HepG2 (cell line): ENCODE measurements around the gene RNU6-8. TPM values are rescaled to one million over a fixed set of nuclear protein-coding genes. Genes with fewer than 3 reads are reported as not detected.

Source experiments
- ARNT2 ChIP-seq: sonication (generic); formaldehyde crosslinking; IDR thresholded peaks from 2 replicates; pipeline ENCODE4 v1.8.0; 2022; ENCODE audit warnings: mild to moderate bottlenecking, low read depth, missing genetic modification reagents, moderate library complexity
- FOSL2 ChIP-seq: sonication (generic); formaldehyde crosslinking; IDR thresholded peaks from 2 replicates; pipeline ENCODE4 v1.4.0; 2020; ENCODE audit warnings: missing genetic modification reagents
- FOXK1 ChIP-seq: sonication (generic); formaldehyde crosslinking; IDR thresholded peaks from 2 replicates; pipeline ENCODE4 v1.4.0; 2020; ENCODE audit warnings: low read depth, missing genetic modification reagents, borderline replicate concordance
- GLMP ChIP-seq: sonication (generic); formaldehyde crosslinking; IDR thresholded peaks from 2 replicates; pipeline ENCODE4 v1.9.0; 2021; ENCODE audit warnings: missing genetic modification reagents, mild to moderate bottlenecking, borderline replicate concordance
- HDAC1 ChIP-seq: sonication (generic); formaldehyde crosslinking; IDR thresholded peaks from 2 replicates; pipeline ENCODE4 v1.5.1; 2020; ENCODE audit warnings: mild to moderate bottlenecking, missing genetic modification reagents
- HOXA5 ChIP-seq: sonication (generic); formaldehyde crosslinking; IDR thresholded peaks from 2 replicates; pipeline ENCODE4 v1.4.0; 2020; ENCODE audit warnings: missing genetic modification reagents
- IKZF5 ChIP-seq: IDR thresholded peaks from 2 replicates; pipeline ENCODE4 v1.6.1; 2018; ENCODE audit warnings: missing genetic modification reagents, mild to moderate bottlenecking, missing compliant biosample characterization
- LCORL ChIP-seq, 2 experiments: fragments of 450-650 bp in 1 of 2; sonication (generic) in 1 of 2; formaldehyde crosslinking in 1 of 2; IDR thresholded peaks; 2 replicates each; pipeline versions ENCODE4 v1.5.0 to v1.6.1; 2017 to 2020; ENCODE audit warnings: antibody characterized with exemption in 1 of 2, missing genetic modification reagents in 1 of 2
- NONO ChIP-seq, 2 experiments: fragments of 450-650 bp in 1 of 2; sonication (generic) in 1 of 2; formaldehyde crosslinking in 1 of 2; IDR thresholded peaks in 1 of 2; conservative IDR thresholded peaks in 1 of 2; 2 replicates each; pipeline versions ENCODE4 v1.6.1 to v1.8.0; 2017 to 2022; ENCODE audit warnings: mild to moderate bottlenecking in 1 of 2, missing genetic modification reagents in 1 of 2, moderate library complexity in 1 of 2
- NRL ChIP-seq: sonication (generic); formaldehyde crosslinking; IDR thresholded peaks from 2 replicates; pipeline ENCODE4 v1.5.0; 2020; ENCODE audit warnings: missing genetic modification reagents, mild to moderate bottlenecking, moderate library complexity, borderline replicate concordance
- RAD21 ChIP-seq: fragments of 450-650 bp; formaldehyde crosslinking; IDR thresholded peaks from 2 replicates; pipeline ENCODE4 v1.5.0; 2020; ENCODE audit warnings: mild to moderate bottlenecking
- RARA ChIP-seq: IDR thresholded peaks from 2 replicates; pipeline ENCODE4 v1.6.1; 2016; ENCODE audit warnings: missing genetic modification reagents, missing compliant biosample characterization
- SIX1 ChIP-seq: sonication (generic); formaldehyde crosslinking; IDR thresholded peaks from 2 replicates; pipeline ENCODE4 v1.4.0; 2020; ENCODE audit warnings: missing genetic modification reagents, borderline replicate concordance
- SMAD3 ChIP-seq: sonication (generic); formaldehyde crosslinking; IDR thresholded peaks from 2 replicates; pipeline ENCODE4 v1.4.0; 2020; ENCODE audit warnings: missing genetic modification reagents
- SMYD3 ChIP-seq: sonication (generic); formaldehyde crosslinking; IDR thresholded peaks from 2 replicates; pipeline ENCODE4 v1.8.1; 2023; ENCODE audit warnings: mild to moderate bottlenecking, missing genetic modification reagents
- TFE3 ChIP-seq: IDR thresholded peaks from 2 replicates; pipeline ENCODE4 v1.6.1; 2016
- ZKSCAN1 ChIP-seq: fragments of 150-350 bp; IDR thresholded peaks from 2 replicates; pipeline ENCODE4 v1.6.1; 2014; ENCODE audit warnings: low read length
- ZNF160 ChIP-seq: sonication (generic); formaldehyde crosslinking; IDR thresholded peaks from 2 replicates; pipeline ENCODE4 v1.8.0; 2022; ENCODE audit warnings: mild to moderate bottlenecking, inconsistent platforms, missing genetic modification reagents
- ZNF280D ChIP-seq: sonication (generic); formaldehyde crosslinking; IDR thresholded peaks from 2 replicates; pipeline ENCODE4 v1.5.1; 2020; ENCODE audit warnings: mild to moderate bottlenecking, missing genetic modification reagents
- ZNF589 ChIP-seq: sonication (generic); formaldehyde crosslinking; conservative IDR thresholded peaks from 2 replicates; pipeline ENCODE4 v1.8.0; 2022; ENCODE audit warnings: mild to moderate bottlenecking, moderate library complexity, missing genetic modification reagents
- ZNF772 ChIP-seq: sonication (generic); formaldehyde crosslinking; IDR thresholded peaks from 2 replicates; pipeline ENCODE4 v1.5.0; 2020; ENCODE audit warnings: mild to moderate bottlenecking, missing genetic modification reagents
- ZNF83 ChIP-seq: sonication (generic); formaldehyde crosslinking; IDR thresholded peaks from 2 replicates; pipeline ENCODE4 v1.4.0; 2020; ENCODE audit warnings: missing genetic modification reagents, mild to moderate bottlenecking, borderline replicate concordance
- ZNF850 ChIP-seq: sonication (generic); formaldehyde crosslinking; conservative IDR thresholded peaks from 2 replicates; pipeline ENCODE4 v1.9.0; 2021; ENCODE audit warnings: mild to moderate bottlenecking, missing genetic modification reagents
- polyA plus RNA-seq, 8 experiments: library from polyadenylated mRNA; depleted of rRNA in 3 of 8; stranded (reverse) in 7 of 8; unstranded in 1 of 8; fragments of >200 nt; fragmentation: Illumina TruSeq in 4 of 8; extraction: Trizol in 4 of 8; gene quantifications; 2 replicates each; pipeline versions ENCODE4 v1.2.1 to v1.2.3, GENCODE V29; 2011 to 2016; ENCODE audit warnings: low read depth in 4 of 8, missing spikeins in 1 of 8, mixed read lengths in 1 of 8; ENCODE audit not compliant: insufficient read depth in 1 of 8
- total RNA-seq, 5 experiments: library from RNA; depleted of rRNA; stranded (reverse); fragments of >200 nt; fragmentation: Illumina TruSeq; extraction: Trizol; gene quantifications; 2 replicates each; pipeline ENCODE4 v1.2.3, GENCODE V29; 2016; ENCODE audit warnings: low read depth in 1 of 5

Gene RNU6-8
- total and polyA plus RNA-seq, 2 of the 13 experiments (the other 11 are each of a cell fraction or from before 2014, with no cell fraction given), result under 0.01 TPM; not detected in 1

- TF ChIP-seq NONO (IDR thresholded peaks at IDR 0.05), result no peak
- 0 out of 2 replicates have a peak, but pooled peaks have one; percentile 35 for TF ChIP-seq NONO (CRISPR knock-in tag; conservative IDR thresholded peaks at IDR 0.05)
- TF ChIP-seq ZNF160 (CRISPR knock-in tag), result no peak
- peak; percentile 91; the same call in 1 of the 2 replicates for TF ChIP-seq SMAD3 (CRISPR knock-in tag)
- peak; percentile 92; the same call in 1 of the 2 replicates for TF ChIP-seq FOXK1
- peak; percentile 56; the same call in 1 of the 2 replicates for TF ChIP-seq SMYD3 (CRISPR knock-in tag)
- 0 out of 2 replicates have a peak, but pooled peaks have one; percentile 30 for TF ChIP-seq ARNT2 (CRISPR knock-in tag)
- TF ChIP-seq ZNF850 (CRISPR knock-in tag), result no peak
- 0 out of 2 replicates have a peak, but pooled peaks have one; percentile 58 for TF ChIP-seq ZKSCAN1
- 0 out of 2 replicates have a peak, but pooled peaks have one; percentile 34 for TF ChIP-seq TFE3 (CRISPR knock-in tag)
- TF ChIP-seq ZNF280D (CRISPR knock-in tag), result no peak
- TF ChIP-seq ZNF589 (CRISPR knock-in tag), result 0 out of 2 replicates have a peak, but pooled peaks have one; percentile 32
- TF ChIP-seq NRL (CRISPR knock-in tag), result no peak
- TF ChIP-seq SIX1 (CRISPR knock-in tag), result peak; percentile 73
- TF ChIP-seq HOXA5 (CRISPR knock-in tag), result peak; percentile 83; the same call in 1 of the 2 replicates
- 0 out of 2 replicates have a peak, but pooled peaks have one; percentile 15 for TF ChIP-seq RARA
- peak; percentile 58 for TF ChIP-seq FOSL2 (CRISPR knock-in tag)
- peak; percentile 81 for TF ChIP-seq IKZF5 (CRISPR knock-in tag)
- TF ChIP-seq RAD21, result peak; percentile 97
- TF ChIP-seq LCORL (IDR thresholded peaks at IDR 0.05), result no peak
- 0 out of 2 replicates have a peak, but pooled peaks have one; percentile 40 for TF ChIP-seq LCORL (CRISPR knock-in tag; IDR thresholded peaks at IDR 0.05)
- TF ChIP-seq ZNF83 (CRISPR knock-in tag), result no peak
- TF ChIP-seq ZNF772 (CRISPR knock-in tag), result peak; percentile 62; the same call in 1 of the 2 replicates
- no peak for TF ChIP-seq GLMP (CRISPR knock-in tag)
- TF ChIP-seq HDAC1, result no peak
Observed at GRCh38 chr14:32252030-32252670, 49.1 kb upstream of the RNU6-8 start (continued).
